DMS 273 treated with DMSO at 0.1 percent for 48 hours (cell line): Measurements from ENCODE around the gene MFSD12.

Experiments used
- DNase-seq: peaks from one replicate; lab custom pipeline; 2025; lab: John Stamatoyannopoulos, UW

Gene MFSD12

DNA sequence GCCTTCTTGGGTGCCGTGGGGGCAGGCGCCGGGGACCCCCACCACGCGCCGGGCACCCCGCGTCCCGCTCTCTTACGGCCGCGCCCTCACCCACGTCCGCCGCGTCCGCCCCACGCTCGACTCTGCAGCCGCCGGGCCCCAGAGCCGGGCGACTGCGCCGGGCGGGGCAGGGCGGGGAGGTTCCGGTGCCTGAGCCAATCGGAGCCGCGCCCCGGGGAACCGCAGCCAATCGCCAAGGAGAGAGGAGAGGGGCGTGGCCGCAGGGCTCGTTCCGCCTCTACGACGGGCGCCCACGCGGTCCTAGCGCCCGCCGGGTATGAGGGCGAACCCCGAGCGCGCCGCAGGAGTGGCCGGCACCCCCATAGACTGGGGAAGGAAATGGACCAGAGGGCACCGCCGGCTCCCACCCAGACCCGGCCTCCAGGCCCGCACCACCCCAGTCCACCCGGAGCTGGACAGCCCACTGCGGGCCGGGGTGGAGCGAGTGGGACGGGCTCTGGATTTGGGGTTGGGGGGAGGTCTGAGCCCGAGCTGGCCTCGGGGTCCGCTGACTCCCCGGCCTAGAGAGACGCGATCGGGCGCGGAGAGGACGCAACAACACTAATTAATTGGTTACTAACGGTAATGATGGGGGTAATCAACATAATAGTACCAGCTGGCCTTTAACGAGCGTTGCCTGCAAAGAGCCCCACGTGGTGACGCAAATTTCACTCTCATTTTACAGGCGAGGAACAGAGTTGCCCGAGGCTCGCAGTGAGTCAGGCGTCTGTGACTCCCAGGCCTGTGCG lies at the start of gene MFSD12:
Gene MFSD12, minus strand, starts transcription at position 126 of the 788 bp plus-strand sequence. CDS start 183 bp downstream, outside the sequence.
- DNase-seq = peak; percentile 69

DNA sequence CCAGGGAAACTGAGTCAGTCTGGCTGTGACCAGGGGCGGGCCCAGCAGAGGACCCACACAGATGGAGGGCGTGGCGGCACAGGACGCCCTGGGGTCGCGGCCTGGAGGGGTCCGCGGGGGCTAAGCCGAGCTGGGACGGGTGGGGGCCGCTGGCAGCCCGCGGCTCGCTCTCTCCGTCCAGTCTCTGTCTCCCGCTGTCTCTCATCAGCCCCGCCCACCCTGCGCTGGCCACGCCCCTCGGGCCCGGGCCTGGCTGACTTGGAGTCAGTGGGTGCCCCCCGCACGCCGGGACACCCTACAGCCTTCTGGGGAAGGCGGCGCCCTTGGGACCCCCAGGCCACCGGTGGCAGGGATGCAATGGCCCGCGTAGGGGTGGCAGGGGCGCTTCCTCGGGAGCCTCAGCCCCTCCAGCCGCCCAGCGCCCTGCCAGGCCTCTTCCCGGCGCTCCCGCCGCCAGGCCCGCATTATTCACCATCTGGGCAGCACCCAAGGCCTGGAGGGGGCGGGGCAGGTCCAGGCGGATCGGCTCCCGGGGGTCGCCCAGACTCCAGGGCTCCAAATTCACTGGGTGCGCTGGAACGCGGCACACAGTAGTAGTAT lies 49.4 kb upstream of the MFSD12 start, which contains the start of gene TBXA2R:
Gene TBXA2R, minus strand, starts transcription at position 186 of the 600 bp plus-strand sequence. CDS start 6,241 bp downstream, outside the sequence.
- no peak for DNase-seq

DNA sequence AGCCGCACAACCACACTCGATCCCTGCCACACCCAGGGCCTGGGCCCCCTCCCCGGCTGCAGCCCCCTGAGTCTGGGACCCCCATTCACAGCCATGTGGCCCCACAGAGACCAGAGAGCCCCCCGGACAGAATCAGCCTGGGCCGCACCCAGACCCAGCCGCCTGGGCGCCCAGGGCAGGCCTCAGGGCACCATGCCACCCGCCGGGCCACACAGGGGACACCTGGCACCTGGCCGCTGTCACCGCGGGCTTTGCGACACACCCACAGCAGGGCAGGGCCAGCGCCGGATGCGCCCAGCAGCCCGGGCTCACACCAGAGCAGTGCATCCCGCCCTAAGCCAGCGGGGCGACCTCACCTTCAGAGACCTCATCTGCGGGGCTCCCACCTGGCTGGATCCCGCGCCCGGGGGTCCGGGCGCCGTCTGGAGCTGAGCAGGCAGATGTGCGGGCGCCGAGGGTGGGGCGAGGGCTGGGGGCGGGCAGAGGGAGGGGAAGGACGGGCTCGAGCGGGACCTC lies 48.8 kb upstream of the MFSD12 start:
- DNase-seq = no peak

DNA sequence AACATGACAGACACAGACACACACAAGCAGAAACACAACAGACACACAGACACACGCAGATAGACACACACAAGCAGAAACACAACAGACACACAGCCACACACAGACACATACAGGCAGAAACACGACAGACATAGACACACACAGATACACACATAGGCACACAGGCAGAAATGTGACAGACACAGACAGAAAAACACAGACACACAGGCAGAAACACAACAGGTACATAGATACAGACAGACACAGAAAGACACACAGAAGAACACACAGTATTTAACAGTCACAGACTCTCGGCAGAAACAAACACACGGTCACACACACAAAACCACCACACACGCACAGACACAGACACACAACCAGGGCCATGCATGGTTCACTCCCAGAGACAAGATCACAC lies 48.4 kb upstream of the MFSD12 start:
- DNase-seq = no peak

DNA sequence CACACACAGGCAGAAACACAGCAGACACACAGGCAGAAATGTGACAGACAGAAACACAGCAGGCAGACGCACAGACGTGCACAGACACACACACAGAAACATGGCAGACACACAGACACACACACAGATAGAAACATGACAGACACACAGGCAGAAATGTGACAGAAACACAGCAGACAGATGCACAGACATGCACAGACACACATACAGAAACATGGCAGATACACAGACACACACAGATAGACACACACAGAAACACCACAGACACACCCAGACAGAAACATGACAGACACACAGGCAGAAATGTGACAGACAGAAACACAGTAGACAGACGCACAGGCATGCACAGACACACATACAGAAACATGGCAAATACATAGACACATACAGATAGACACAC lies 48.0 kb upstream of the MFSD12 start:
- no peak for DNase-seq

DNA sequence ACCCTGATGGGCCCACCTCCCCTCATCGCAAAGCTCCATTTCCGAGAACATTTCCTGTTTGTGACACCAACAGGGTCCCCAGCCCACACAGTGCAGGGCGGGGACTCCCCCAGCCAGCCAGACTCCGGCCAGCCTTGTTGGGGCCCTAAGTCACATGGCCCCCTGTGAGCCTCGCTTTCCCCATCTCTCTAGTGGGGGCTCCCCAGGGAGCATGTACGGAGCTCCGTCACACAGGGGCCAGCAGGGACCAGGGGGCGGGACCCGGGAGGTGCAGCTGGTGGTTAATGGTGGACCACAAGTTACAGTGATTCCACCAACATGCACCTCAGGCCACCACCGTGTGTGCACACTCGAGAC lies 47.6 kb upstream of the MFSD12 start:
- no peak for DNase-seq

DNA sequence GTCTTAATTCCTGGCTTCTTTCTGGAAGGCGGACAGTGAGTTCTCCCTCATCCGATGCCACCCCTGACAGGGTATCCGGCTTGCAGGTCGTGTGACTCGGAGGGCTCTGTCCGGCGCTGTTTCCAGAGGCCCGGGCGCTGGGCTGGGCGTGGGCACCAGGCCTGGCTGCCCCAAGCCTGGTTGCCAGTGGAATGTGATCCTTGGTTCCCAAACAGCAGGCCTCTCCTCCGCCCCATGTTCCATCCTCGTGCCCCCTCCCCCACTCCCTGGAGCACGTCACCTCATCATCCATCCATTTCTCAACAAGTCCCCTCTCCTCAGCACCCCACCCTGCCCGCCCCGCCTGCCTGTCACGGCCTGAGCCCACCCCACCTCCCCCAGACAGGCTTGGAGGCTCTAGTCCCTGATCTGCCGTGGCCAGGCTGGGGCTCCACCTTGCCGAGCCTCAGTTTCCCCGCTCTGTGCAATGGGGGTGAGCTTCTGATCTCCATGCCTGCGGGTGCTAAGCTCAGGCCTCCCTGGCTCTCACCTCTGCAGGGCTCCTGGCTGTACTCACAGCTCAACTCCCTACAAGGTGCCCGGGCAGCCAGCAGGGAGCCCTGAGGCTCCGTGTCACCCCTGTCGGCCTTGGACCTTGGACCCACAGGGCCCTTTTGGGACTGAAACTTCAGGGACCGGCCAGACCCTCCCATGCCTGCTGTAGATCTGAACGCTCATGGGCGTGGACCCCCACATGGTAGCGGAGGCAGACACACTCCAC lies 47.0 kb upstream of the MFSD12 start:
- DNase-seq = no peak

DNA sequence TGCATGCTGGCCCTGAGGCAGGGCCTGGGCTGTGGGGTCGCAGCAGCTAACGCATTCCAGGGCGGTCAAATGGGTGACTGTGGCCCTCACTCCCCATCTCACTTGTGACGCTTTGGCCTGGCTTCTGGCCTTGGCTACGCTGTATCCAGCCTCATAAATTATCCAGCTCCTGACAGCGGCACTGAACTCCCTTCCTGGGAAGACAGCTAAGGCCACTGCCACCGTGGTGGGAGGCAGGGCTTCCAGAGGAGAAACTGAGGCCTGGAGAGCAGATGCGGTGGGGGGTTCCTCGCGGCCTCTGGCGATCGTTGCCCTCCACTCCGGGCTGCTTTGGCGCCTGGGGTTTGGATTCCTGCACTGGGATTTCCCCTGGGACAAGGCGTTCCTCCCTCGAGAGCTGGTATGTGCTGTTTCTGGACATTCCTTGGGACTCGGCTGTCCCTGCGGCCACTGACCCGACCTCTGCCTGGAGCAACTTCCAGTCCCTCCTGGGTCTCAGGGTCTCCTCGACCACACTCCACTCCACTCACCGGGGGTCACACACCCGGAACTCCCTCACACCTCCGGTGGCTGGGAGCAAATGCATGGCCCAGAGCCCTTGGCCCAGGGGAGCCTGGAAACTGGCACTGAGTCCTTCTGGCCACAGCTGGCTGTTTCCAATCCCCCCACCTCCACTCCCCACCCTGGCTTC lies 45.9 kb upstream of the MFSD12 start:
- no peak for DNase-seq

DNA sequence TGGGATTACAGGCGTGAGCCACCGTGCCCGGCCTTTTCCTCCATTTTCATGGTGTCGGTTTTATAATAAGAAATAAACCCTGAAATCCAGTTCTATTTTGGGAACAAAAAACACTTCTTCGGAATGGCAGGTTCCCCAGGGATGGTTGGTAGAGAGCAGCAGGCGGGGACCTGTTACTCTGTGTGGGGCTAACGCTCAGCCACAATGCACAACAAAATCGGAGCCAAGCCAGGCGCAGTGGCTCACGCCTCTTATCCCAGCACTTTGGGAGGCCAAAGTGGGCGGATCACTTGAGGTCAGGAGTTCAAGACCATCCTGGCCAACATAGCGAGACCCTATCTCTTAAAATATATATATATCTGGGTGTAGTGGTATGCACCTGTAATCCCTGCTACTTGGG lies 43.6 kb upstream of the MFSD12 start:
- no peak for DNase-seq

DNA sequence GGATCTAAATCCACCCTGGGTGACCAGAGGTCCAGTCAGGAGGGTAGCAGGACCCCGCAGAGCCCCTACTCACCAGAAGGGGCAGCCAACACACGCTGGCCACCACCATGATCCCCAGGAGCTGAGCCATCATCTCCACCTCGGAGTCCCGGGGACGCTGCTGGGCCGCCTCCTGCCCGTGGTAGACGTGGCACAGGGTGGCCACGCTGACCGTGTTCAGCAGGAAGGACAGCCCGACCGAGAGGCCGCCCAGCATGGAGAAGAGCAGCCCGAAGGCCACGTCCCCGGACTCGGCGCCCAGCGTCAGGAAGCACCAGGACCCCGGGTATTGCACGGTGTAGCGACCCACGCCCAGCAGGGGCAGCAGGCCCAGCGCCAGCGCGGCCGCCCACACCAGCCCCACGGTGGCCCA lies 42.4 kb upstream of the MFSD12 start:
- DNase-seq = no peak

DNA sequence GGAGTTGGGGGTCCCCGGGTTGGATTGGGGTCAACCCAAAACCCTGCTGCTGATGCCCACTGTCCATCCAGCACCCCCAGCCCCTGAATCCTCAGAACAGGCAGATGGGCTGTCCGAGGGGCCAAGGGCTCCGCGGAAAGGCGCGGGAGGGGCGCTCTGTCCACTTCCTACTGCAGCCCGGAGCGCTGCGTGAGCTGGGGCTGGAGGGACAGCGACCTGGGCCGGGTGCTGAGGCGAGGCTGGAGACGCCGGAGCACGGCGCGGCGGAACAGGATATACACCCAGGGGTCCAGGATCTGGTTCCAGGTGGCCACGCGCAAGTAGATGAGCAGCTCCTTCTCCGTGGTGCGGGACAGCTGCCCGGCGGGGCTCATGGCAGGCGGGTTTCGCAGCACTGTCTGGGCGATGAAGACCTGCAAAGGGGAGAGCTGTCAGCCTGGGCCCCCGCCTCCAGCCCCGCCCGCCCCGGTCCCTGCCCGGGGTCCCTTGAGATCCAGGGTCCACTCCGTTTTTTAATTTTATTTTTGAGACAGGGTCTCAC lies 38.2 kb upstream of the MFSD12 start:
- DNase-seq = no peak

DNA sequence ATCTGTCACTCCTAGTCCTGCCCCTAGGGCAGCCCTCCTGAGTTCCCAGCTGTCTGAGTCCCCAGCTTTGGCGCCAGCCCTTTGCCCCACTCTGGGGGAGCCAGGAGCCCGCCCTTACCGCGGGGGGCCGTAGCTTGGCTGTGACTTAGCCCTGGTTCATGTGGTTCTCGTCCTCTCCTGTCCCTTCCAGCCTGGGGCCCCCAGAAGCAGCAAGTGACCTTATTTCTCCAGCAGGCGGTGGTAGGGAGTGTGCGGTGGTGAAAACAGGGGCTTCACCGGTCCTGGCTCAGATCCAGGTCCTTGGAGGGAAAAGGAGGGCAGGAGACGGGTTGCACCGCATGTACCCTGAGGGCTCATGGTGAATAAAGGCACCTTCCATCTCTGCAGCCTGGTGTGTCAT lies 35.8 kb upstream of the MFSD12 start:
- no peak for DNase-seq

DNA sequence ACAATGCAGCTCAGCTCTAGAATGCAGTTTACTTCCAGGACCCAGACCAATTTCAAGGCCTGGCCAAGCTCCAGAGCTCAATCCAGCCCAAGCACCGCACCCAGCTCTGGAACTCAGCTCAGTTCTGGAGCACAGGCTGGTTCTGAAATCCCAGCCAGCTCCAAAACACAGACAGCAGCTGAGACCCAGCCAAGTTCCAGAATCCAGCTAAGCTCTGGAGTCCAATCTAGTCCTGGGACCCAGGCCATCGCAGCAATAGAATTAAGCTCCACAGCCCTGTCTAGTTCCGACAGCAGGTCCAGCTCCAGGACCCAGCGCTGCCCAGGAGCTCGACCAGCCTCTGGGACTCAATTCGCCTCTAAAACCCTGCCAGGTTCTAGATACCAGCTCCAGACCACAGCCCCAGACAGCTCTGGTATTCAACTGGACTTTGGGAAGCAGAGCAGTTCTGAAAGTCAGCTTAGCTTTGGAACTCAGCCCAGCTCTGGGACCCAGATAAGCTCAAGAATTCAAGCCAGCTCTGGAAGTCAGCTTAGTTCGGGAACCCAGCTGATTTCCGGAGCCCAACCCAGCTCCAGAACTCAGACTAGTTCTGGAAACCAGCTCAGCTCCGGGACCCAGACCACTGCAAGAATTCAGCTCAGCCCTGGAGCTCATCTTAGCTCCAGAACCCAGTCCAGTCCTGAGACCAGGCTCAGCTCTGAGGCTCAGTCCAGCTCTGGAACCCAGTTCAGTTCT lies 34.7 kb upstream of the MFSD12 start:
- DNase-seq = no peak

DNA sequence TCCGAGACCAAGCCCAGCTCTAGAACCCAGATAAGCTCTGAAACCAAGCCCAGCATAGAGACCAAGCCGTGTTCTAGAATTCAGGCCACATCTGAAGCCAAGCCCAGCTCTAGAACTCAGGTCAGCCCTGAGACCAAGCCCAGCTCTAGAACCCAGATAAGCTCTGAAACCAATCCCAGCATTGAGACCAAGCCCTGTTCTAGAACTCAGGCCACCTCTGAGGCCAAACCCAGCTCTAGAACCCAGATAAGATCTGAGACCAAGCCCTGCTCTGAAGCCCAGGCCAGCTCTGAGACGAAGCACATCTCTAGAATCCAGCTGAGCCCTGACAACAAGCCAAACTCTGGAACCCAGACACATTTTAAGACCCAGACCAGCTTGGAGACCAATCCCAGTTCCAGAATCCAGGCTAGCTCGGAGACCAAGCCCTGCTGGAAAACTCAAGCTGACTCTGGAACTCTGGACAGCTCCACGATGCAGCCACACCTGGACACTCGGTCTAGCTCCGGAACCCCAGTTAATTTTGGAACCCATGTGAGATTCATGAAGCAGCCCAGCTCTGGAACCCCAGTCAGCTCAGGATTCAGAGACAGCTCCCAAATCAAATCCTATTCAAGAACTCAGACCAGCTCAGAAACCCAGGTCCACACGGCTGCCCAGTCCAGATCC lies 33.7 kb upstream of the MFSD12 start:
- no peak for DNase-seq

DNA sequence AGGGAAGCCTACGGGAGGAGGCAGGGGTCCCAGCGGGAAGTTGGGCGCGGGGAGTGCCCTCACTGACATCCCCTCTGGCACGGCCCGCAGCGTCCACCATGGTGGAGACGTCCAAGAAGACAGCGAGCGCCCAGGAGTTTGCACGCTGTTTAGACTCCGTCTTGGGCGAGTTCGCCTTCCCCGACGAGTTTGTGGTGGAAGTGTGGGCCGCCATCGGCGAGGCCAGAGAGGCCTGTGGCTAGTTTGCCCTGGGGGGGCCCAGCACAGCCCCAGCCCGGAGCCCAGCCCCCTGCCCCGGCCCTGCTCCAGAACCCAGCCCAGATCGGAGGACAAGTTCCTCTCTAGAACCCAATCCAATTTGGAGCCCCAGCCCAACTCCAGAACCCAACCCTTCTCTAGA lies 32.6 kb upstream of the MFSD12 start:
- no peak for DNase-seq

DNA sequence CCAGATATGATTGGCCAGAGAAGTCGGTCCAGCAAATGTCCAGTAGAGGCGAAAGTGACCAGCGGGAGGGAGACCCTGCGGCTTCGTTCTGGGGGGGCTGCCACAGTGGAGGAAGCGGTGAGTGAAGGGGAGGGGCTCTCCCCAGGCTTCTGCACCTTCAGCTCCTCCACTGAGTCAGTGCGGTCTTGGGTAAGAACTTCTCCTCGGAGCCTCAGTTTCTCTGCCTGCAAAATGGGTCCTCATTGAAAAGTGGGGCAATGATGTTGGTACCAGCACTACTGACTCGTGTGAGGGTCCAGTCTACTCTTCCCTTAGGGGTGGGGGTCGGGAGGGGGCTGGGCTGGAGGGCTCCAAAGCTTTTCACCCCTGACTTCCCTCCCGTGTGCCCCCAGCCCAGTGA lies 32.1 kb upstream of the MFSD12 start:
- DNase-seq = no peak

DNA sequence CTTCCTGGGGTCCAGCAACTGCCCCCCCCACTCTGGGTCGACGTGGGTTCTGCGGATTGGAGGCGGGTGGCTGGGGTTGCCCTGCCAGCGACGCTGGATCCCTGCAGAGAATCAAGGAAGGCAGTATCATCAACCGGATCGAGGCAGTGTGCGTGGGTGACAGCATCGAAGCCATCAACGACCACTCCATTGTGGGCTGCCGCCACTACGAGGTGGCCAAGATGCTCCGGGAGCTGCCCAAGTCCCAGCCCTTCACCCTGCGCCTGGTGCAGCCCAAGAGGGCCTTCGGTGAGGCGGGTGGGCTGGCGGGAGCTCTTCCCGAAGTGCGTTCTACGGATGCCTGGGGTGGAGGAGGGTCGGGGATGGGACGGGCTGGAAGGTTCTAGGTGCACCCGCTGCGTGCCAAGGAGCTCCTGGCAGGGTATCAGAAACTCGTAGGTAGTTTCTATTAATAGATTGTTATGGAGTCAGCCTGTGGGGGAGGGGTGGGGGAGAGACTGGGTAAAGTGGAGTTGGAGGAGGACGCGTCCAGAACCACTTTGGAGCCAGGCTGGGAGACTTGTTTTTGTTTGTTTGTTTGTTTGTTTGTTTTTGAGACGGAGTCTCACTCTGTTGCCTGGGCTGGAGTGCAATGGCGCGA lies 29.4 kb upstream of the MFSD12 start:
- no peak for DNase-seq

DNA sequence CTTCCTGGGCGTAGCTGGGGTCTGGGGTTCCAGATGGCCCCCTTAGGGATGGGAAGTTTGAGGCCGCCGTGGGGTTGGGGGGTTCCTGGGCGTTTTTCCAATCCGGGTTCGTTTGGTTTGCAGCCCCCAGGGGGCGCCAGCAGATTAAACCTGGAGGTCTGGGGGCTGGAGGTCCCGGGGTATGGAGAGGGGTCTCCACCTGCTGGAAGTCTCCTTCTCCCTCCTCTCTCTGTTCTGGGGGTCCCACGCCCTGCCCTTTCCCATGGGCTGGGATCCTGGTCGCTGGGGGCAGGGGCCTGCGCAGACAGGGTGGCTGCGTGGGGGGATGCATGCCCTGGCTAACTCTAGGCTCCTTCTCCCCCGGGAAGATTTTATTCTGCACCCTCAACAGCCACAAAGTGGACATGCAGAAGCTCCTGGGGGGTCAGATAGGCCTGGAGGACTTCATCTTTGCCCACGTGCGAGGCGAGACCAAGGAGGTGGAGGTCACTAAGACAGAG lies 28.8 kb upstream of the MFSD12 start:
- no peak for DNase-seq

DNA sequence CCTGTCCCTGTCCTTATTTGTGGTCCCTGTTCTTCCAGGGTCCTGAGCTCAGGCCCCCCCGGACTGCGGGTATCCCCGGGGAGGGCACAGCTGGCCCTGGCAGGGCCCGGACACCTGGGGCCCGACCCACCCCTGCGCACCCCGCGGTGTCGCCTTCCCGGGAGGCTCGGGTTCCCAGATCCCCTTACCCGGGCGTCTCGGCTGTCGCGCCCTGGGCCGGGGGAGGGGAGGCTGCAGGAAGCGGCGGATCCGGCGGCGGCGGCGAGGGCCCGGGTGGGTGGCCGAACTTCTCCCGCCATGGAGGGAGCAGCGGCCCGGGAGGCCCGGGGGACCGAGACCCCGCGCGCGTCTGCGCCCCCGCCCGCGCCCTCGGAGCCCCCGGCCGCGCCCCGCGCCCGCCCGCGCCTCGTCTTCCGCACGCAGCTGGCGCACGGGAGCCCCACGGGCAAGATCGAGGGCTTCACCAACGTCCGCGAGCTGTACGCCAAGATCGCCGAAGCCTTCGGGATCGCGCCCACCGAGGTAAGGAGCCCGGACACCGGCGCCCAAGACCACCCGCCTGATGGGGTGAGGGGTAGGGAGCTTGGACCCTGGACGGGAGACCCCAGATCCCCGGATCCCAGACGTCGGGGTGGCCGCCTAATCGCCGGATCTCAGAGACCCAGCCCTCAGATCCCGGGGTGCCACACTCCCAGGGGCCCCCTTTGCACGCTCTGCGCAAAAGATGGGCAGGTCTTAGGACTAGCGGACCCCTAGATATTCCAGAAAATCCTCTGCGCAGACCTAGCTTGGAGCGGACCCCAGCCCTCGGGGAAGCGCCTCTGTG lies 28.1 kb upstream of the MFSD12 start, which contains the start of gene GIPC3:
Gene GIPC3, plus strand, starts transcription at position 178 of the 826 bp plus-strand sequence. Its CDS starts 120 bp downstream, at position 298.
- no peak for DNase-seq
